Activated effector memory CD4-positive, alpha-beta T cell treated with anti-CD3 and anti-CD28 coated beads, Interleukin-2, amount 50 U/mL, for 16 hours (primary cell): ENCODE data around the gene DCPS.
A peak's percentile ranks its signal among the peaks of the same experiment; 100 is the strongest.

Experiments
- DNase-seq: peaks from one replicate; pipeline ENCODE4 v3.0.0-alpha.2; 2020

The DCPS gene

GRCh38 chr11:126290887-126291286 is 13.0 kb upstream of the DCPS start:
- no peak for DNase-seq

- no peak for DNase-seq
These were observed 10.1 kb upstream of the DCPS start for GRCh38 chr11:126293726-126294125.

GRCh38 chr11:126297004-126297403 is 6.9 kb upstream of the DCPS start:
- DNase-seq: peak; percentile 31

GRCh38 chr11:126304457-126305075 is 706 bp downstream of the DCPS start:
- DNase-seq: peak; percentile 65

GRCh38 chr11:126305699-126306098 is 1.8 kb downstream of the DCPS start:
- peak; percentile 63 for DNase-seq

GRCh38 chr11:126307706-126308105 is 3.8 kb downstream of the DCPS start:
- DNase-seq: peak; percentile 55

GRCh38 chr11:126308271-126308671 is 4.4 kb downstream of the DCPS start:
- peak; percentile 24 for DNase-seq

- peak; percentile 25 for DNase-seq
These were observed 4.9 kb downstream of the DCPS start for GRCh38 chr11:126308771-126309170.

GRCh38 chr11:126310200-126310991 is 6.5 kb downstream of the DCPS start:
- DNase-seq: peak; percentile 84

GRCh38 chr11:126310992-126311310 is 7.1 kb downstream of the DCPS start:
- DNase-seq: peak; percentile 3

- DNase-seq: peak; percentile 25
These were observed 7.8 kb downstream of the DCPS start for GRCh38 chr11:126311401-126312291.

- DNase-seq: peak; percentile 41
These were observed 9.1 kb downstream of the DCPS start for GRCh38 chr11:126312961-126313360.

- no peak for DNase-seq
These were observed 10.0 kb downstream of the DCPS start for GRCh38 chr11:126313826-126314225.

GRCh38 chr11:126317432-126317755 is 13.5 kb downstream of the DCPS start:
- DNase-seq: peak; percentile 60

GRCh38 chr11:126317756-126318573 is 14.1 kb downstream of the DCPS start:
- DNase-seq: peak; percentile 60

- peak; percentile 44 for DNase-seq
These were observed 14.9 kb downstream of the DCPS start for GRCh38 chr11:126318574-126319373.

- DNase-seq: peak; percentile 53
These were observed 15.5 kb downstream of the DCPS start for GRCh38 chr11:126319374-126319740.

- no peak for DNase-seq
These were observed 19.1 kb downstream of the DCPS start for GRCh38 chr11:126322996-126323395.

GRCh38 chr11:126327281-126328000 is 23.6 kb downstream of the DCPS start:
- DNase-seq: no peak

- DNase-seq: peak; percentile 55
These were observed 24.1 kb downstream of the DCPS start for GRCh38 chr11:126328001-126328390.

GRCh38 chr11:126328444-126328843 is 24.6 kb downstream of the DCPS start:
- DNase-seq: peak; percentile 50
